Mesenchymal stem cell (in vitro differentiated cells and primary cell): ENCODE measurements around the gene HNRNPH2.
A peak's percentile ranks its signal among the peaks of the same experiment; 100 is the strongest.

Experiments used
- DNase-seq: peaks from one replicate; pipeline ENCODE4 v3.0.0-alpha.2; 2013
- H2AFZ ChIP-seq: one replicate; pipeline ENCODE4 v1.6.1; 2013; ENCODE audit warnings: low read depth, mild to moderate bottlenecking, control low read depth, inconsistent platforms, low read length, moderate library complexity
- H2AK5ac ChIP-seq: 2 replicates; pipeline ENCODE4 v1.6.1; 2013; ENCODE audit warnings: low read length, moderate library complexity, mild to moderate bottlenecking, inconsistent platforms; ENCODE audit not compliant: severe bottlenecking
- H2BK120ac ChIP-seq: one replicate; pipeline ENCODE4 v1.6.1; 2013; ENCODE audit warnings: low read depth, mild to moderate bottlenecking, inconsistent platforms, low read length, moderate library complexity
- H2BK12ac ChIP-seq, 2 experiments: one replicate each; pipeline ENCODE4 v1.6.1; 2013; ENCODE audit warnings: inconsistent platforms in 2 of 2, low read length in 2 of 2, mild to moderate bottlenecking in 2 of 2, moderate library complexity in 2 of 2, control low read depth in 1 of 2
- H2BK15ac ChIP-seq: one replicate; pipeline ENCODE4 v1.6.1; 2013; ENCODE audit warnings: mild to moderate bottlenecking, low read depth, inconsistent platforms; ENCODE audit not compliant: poor library complexity, severe bottlenecking
- H2BK5ac ChIP-seq: 2 replicates; pipeline ENCODE4 v1.6.1; 2013; ENCODE audit warnings: low read depth, mild to moderate bottlenecking, low read length, control low read depth, inconsistent platforms; ENCODE audit not compliant: poor library complexity, severe bottlenecking
- H3K14ac ChIP-seq, 2 experiments: one replicate each; pipeline ENCODE4 v1.6.1; 2013; ENCODE audit warnings: inconsistent platforms in 2 of 2, low read length in 2 of 2, control low read depth in 1 of 2, mild to moderate bottlenecking in 1 of 2, moderate library complexity in 1 of 2
- H3K18ac ChIP-seq, 2 experiments: one replicate each; pipeline ENCODE4 v1.6.1; 2013; ENCODE audit warnings: inconsistent platforms in 2 of 2, low read length in 2 of 2, control low read depth in 1 of 2, low read depth in 1 of 2, mild to moderate bottlenecking in 1 of 2
- H3K23ac ChIP-seq, 2 experiments: one replicate each; pipeline ENCODE4 v1.6.1; 2013; ENCODE audit warnings: inconsistent platforms in 2 of 2, low read length in 2 of 2, mild to moderate bottlenecking in 2 of 2, moderate library complexity in 2 of 2, control low read depth in 1 of 2
- H3K27ac ChIP-seq: 2 replicates; pipeline ENCODE4 v1.5.1; 2013; ENCODE audit warnings: mild to moderate bottlenecking, moderate library complexity, low read length, control low read depth, inconsistent platforms; ENCODE audit not compliant: poor library complexity, severe bottlenecking
- H3K27me3 ChIP-seq, 2 experiments: 2 replicates each; pipeline versions ENCODE4 v1.6.1 to v1.7.0; 2013; ENCODE audit warnings: low read length in 2 of 2, mild to moderate bottlenecking in 2 of 2, moderate library complexity in 2 of 2, control low read depth in 1 of 2, inconsistent platforms in 1 of 2; ENCODE audit not compliant: control insufficient read depth in 1 of 2, insufficient read depth in 1 of 2
- H3K36me3 ChIP-seq, 2 experiments: 2 replicates each; pipeline versions ENCODE4 v1.6.1 to v1.7.0; 2013; ENCODE audit warnings: low read length in 2 of 2, control low read depth in 1 of 2, inconsistent platforms in 1 of 2, low read depth in 1 of 2, mild to moderate bottlenecking in 1 of 2; ENCODE audit not compliant: insufficient read depth in 2 of 2, control insufficient read depth in 1 of 2
- H3K4ac ChIP-seq, 2 experiments: one replicate each; pipeline ENCODE4 v1.6.1; 2013; ENCODE audit warnings: inconsistent platforms in 2 of 2, low read length in 2 of 2, mild to moderate bottlenecking in 2 of 2, moderate library complexity in 2 of 2, control low read depth in 1 of 2, low read depth in 1 of 2
- H3K4me1 ChIP-seq: 2 replicates; pipeline ENCODE4 v1.6.1; 2013; ENCODE audit warnings: low read depth, low read length, control low read depth; ENCODE audit not compliant: control insufficient read depth, insufficient read depth
- H3K4me2 ChIP-seq: 2 replicates; pipeline ENCODE4 v1.6.1; 2013; ENCODE audit warnings: low read length, mild to moderate bottlenecking, inconsistent platforms; ENCODE audit not compliant: poor library complexity, severe bottlenecking
- H3K4me3 ChIP-seq, 2 experiments: 2 replicates each; pipeline versions ENCODE4 v1.5.1 to v1.7.0; 2013; ENCODE audit warnings: low read length in 2 of 2, mild to moderate bottlenecking in 2 of 2, control low read depth in 1 of 2, low read depth in 1 of 2; ENCODE audit not compliant: insufficient read depth in 1 of 2
- H3K79me1 ChIP-seq: replicated peaks from 2 replicates; pipeline ENCODE4 v1.6.1; 2013; ENCODE audit warnings: mild to moderate bottlenecking, control low read depth, low read length, inconsistent platforms; ENCODE audit not compliant: poor library complexity, severe bottlenecking
- H3K9ac ChIP-seq: 2 replicates; pipeline ENCODE4 v1.7.0; 2013; ENCODE audit warnings: mild to moderate bottlenecking, low read length, moderate library complexity
- H3K9me3 ChIP-seq: 2 replicates; pipeline ENCODE4 v1.7.0; 2013; ENCODE audit warnings: mild to moderate bottlenecking, low read length; ENCODE audit not compliant: control insufficient read depth
- H4K8ac ChIP-seq: one replicate; pipeline ENCODE4 v1.6.1; 2013; ENCODE audit warnings: inconsistent platforms, mild to moderate bottlenecking, low read length, moderate library complexity
- H4K91ac ChIP-seq: one replicate; pipeline ENCODE4 v1.6.1; 2013; ENCODE audit warnings: mild to moderate bottlenecking, low read length, inconsistent platforms
- WGBS: methylation state at CpG from one replicate; pipeline ENCODE4 v1.1.7; 2013; ENCODE audit warnings: mixed read lengths; 5-methylcytosine and 5-hydroxymethylcytosine counted together

Gene HNRNPH2

DNA sequence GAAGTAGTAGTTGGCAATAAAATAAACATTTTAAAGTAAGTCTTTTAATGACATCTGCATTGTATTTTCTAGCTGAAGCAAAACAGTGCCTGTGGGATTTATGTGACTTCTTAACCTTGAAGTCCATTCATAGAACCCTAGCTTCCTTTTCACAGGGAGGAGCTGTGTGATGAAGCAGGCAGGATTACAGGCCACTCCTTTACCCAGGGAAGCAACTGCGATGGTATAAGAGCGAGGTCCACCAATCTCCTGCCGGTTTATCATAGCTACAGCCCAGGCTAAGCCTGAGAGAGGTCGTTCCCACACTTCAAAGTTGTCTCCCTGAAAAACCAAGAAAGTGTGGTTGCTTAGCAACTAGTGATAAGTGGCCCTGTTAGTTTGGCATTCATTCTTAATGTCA lies 10.2 kb upstream of the HNRNPH2 start:
- H3K36me3 ChIP-seq = peaks cover 0 to 46% of the 10 kb centered on the region in 2 experiments
- H2AFZ ChIP-seq = no peak overlapping the region
- no peak overlapping the region for H2AK5ac ChIP-seq
- no peaks in the 10 kb centered on the region for H3K9me3 ChIP-seq
- H3K79me1 ChIP-seq = no peaks in the 10 kb centered on the region
- no peak overlapping the region for H3K4me2 ChIP-seq
- H2BK12ac ChIP-seq = no peak overlapping the region
- H2BK5ac ChIP-seq = no peak overlapping the region
- no CpG with 5 or more reads among the region's 4 CpGs for WGBS
- no peak overlapping the region for H3K23ac ChIP-seq
- H4K8ac ChIP-seq = no peak overlapping the region
- no peak overlapping the region for H2BK120ac ChIP-seq
- DNase-seq = no peak
- H3K27me3 ChIP-seq = peaks cover 0 to 7% of the 10 kb centered on the region in 2 experiments
- no peak overlapping the region for H3K4ac ChIP-seq
- no peak overlapping the region for H3K4me3 ChIP-seq
- no peak overlapping the region for H3K14ac ChIP-seq
- H2BK15ac ChIP-seq = no peak overlapping the region
- no peaks in the 10 kb centered on the region for H3K4me1 ChIP-seq
- H3K18ac ChIP-seq = no peak overlapping the region
- no peak overlapping the region for H4K91ac ChIP-seq
- peak overlapping the region; percentile 22 for H3K9ac ChIP-seq
- no peak overlapping the region for H3K27ac ChIP-seq

DNA sequence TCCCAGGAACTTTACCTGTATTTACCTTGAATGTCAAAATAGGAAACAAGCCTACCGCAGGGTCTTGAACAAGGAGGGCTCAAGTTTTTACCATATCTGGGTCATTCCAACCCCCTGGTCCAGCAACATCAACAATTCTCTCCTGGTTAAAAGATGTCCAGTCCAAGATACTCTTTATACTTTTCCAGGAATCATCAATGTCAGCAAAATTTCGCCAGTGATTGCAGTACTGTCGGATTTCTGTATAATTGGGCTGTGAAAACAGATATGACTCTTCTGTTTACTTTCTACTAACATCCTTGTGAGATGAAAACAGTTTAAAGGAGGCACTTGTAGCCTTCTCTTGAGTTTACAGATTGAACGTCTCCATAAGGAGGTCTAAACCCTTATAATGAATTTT lies 9.3 kb upstream of the HNRNPH2 start:
- Histone ChIP-seq H3K9ac (no peak overlapping the region), H3K14ac (no peak overlapping the region), H3K79me1 (no peaks in the 10 kb centered on the region), H3K4me1 (no peaks in the 10 kb centered on the region), H3K36me3 (peaks cover 0 to 39% of the 10 kb centered on the region in 2 experiments), H3K4ac (no peak overlapping the region), H2BK15ac (no peak overlapping the region), H3K27ac (no peak overlapping the region), H3K4me2 (no peak overlapping the region), H2AFZ (no peak overlapping the region), H2BK120ac (no peak overlapping the region), H3K27me3 (peaks cover 0 to 7% of the 10 kb centered on the region in 2 experiments), H3K18ac (no peak overlapping the region), H4K91ac (no peak overlapping the region), H2BK5ac (no peak overlapping the region), H2BK12ac (no peak overlapping the region), H2AK5ac (no peak overlapping the region), H4K8ac (no peak overlapping the region), H3K9me3 (no peaks in the 10 kb centered on the region), H3K23ac (no peak overlapping the region), H3K4me3 (no peak overlapping the region)
- 100% methylated on average over 1 of the region's 4 CpGs for WGBS
- no peak for DNase-seq

DNA sequence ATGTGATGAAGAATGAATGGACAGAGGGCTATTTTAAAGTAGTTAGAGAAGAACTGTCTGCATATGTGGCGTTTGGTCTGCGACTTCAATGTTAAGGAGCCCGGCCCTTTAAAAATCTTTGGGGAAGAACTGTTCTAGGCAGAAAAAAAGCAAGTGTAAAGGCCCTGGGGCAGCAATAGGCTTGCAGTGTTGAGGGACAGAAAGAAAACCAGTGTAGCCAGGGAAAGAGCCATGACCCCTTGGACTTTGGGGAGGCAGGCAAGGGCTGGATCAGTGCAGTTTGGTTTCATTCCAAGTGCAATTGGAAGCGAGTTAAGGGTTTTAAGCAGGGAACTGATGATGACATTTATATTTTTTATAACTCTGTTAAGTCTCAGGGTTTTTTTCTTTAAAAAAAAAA lies 8.2 kb upstream of the HNRNPH2 start:
- H2BK5ac ChIP-seq = no peak overlapping the region
- H4K91ac ChIP-seq = no peak overlapping the region
- no peaks in the 10 kb centered on the region for H3K79me1 ChIP-seq
- no peak overlapping the region for H2AK5ac ChIP-seq
- peaks cover 0 to 7% of the 10 kb centered on the region in 2 experiments for H3K27me3 ChIP-seq
- no peak overlapping the region for H2BK120ac ChIP-seq
- no peak overlapping the region for H3K23ac ChIP-seq
- WGBS = 98% methylated on average over 3 of the region's 4 CpGs
- H3K27ac ChIP-seq = no peak overlapping the region
- H4K8ac ChIP-seq = no peak overlapping the region
- H3K4me3 ChIP-seq = no peak overlapping the region
- no peak overlapping the region for H2AFZ ChIP-seq
- H3K4me1 ChIP-seq = no peaks in the 10 kb centered on the region
- peaks cover 0 to 37% of the 10 kb centered on the region in 2 experiments for H3K36me3 ChIP-seq
- no peak overlapping the region for H3K9ac ChIP-seq
- H2BK12ac ChIP-seq = no peak overlapping the region
- no peaks in the 10 kb centered on the region for H3K9me3 ChIP-seq
- no peak for DNase-seq
- H3K4me2 ChIP-seq = no peak overlapping the region
- H3K18ac ChIP-seq = no peak overlapping the region
- no peak overlapping the region for H3K14ac ChIP-seq
- H3K4ac ChIP-seq = no peak overlapping the region
- H2BK15ac ChIP-seq = no peak overlapping the region

DNA sequence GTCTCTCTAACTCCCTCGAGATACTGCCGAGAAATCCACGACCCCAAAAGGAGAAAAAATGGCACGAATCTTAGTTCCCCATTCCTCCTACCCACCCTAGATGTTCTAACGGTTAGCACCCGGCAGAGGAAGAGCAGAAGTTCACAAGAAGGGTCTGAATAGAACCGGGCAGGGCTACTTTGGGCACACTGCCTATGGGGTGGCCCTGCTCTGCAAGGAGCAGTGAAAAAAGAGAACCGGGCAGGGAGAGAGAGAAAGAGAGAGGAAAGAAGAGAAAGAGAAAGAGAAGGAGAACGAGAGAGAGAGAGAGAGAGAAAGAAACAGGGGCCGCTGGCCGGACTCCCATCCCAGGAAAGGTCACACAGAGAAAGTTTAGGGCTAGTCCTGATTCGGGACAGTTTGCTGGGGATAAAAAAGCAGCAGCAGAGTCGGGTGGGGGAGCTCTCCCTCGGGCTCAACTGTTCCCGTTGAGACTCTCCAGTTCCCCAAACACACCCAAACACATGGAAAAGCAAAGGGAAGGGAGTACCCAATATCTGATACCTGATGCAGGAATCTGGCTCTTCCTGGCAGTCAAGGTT lies 765 bp upstream of the HNRNPH2 start:
- H3K9ac ChIP-seq = peak overlapping the region; percentile 95
- no peaks in the 10 kb centered on the region for H3K4me1 ChIP-seq
- H3K79me1 ChIP-seq = peaks cover 1% of the 10 kb centered on the region
- peak overlapping the region; percentile 43 to 70 for H3K18ac ChIP-seq
- no peak overlapping the region for H3K14ac ChIP-seq
- no peaks in the 10 kb centered on the region for H3K9me3 ChIP-seq
- peak overlapping the region; percentile 75 for H3K4me2 ChIP-seq
- H3K23ac ChIP-seq = no peak overlapping the region
- H2AFZ ChIP-seq = peak overlapping the region; percentile 53
- H3K4ac ChIP-seq = no peak overlapping the region
- no peak overlapping the region for H2AK5ac ChIP-seq
- no peak for DNase-seq
- H4K8ac ChIP-seq = no peak overlapping the region
- peaks cover 5% of the 10 kb centered on the region in 2 experiments for H3K36me3 ChIP-seq
- H2BK5ac ChIP-seq = no peak overlapping the region
- no peak overlapping the region for H2BK120ac ChIP-seq
- 0% methylated on average over 13 of the region's 15 CpGs for WGBS
- H3K4me3 ChIP-seq = peak overlapping the region; percentile 72 to 90
- H2BK15ac ChIP-seq = no peak overlapping the region
- H3K27ac ChIP-seq = peak overlapping the region; percentile 60
- no peak overlapping the region for H4K91ac ChIP-seq
- no peak overlapping the region for H2BK12ac ChIP-seq
- no peaks in the 10 kb centered on the region for H3K27me3 ChIP-seq
